Fibroblast of villous mesenchyme (primary cell): Measurements from ENCODE around the gene ASAP3. TPM values are rescaled to one million over a fixed set of nuclear protein-coding genes. Genes with fewer than 3 reads are reported as not detected.
A peak's percentile ranks its signal among the peaks of the same experiment; 100 is the strongest.

Experiments used
- DNase-seq: peaks from one replicate; pipeline ENCODE4 v3.0.0-alpha.2; 2010; ENCODE audit warnings: low read depth
- H3K4me3 ChIP-seq: 2 replicates; pipeline ENCODE4 v1.5.1; 2011; ENCODE audit warnings: low read depth, mild to moderate bottlenecking, low read length
- CTCF ChIP-seq: IDR thresholded peaks from 2 replicates; pipeline ENCODE4 v1.5.1; 2012; ENCODE audit warnings: low read depth, mild to moderate bottlenecking, low read length; ENCODE audit not compliant: insufficient read depth
- total RNA-seq: library from RNA; depleted of rRNA; stranded (reverse); fragments of >200 nt; gene quantifications from 2 replicates; pipeline ENCODE4 v1.2.3, GENCODE V29; 2012

Gene ASAP3
- total RNA-seq, 1 donor, result 35.0 TPM

- TF ChIP-seq CTCF, result no peak
- H3K4me3 ChIP-seq, result no peak overlapping the region
- no peak for DNase-seq
Measured at GRCh38 chr1:23449958-23450357, 34.0 kb downstream of the ASAP3 start.

- DNase-seq, result no peak
- no peak overlapping the region for H3K4me3 ChIP-seq
- no peak for TF ChIP-seq CTCF
Measured at GRCh38 chr1:23449306-23449705, 34.7 kb downstream of the ASAP3 start.

GRCh38 chr1:23448846-23449245 is 35.1 kb downstream of the ASAP3 start:
- TF ChIP-seq CTCF, result no peak
- no peak for DNase-seq
- no peak overlapping the region for H3K4me3 ChIP-seq

- TF ChIP-seq CTCF, result no peak
- no peak overlapping the region for H3K4me3 ChIP-seq
- no peak for DNase-seq
Measured at GRCh38 chr1:23446661-23447310, 37.2 kb downstream of the ASAP3 start.

GRCh38 chr1:23444596-23445390 is 39.2 kb downstream of the ASAP3 start:
- no peak overlapping the region for H3K4me3 ChIP-seq

GRCh38 chr1:23444104-23444533 is 39.9 kb downstream of the ASAP3 start:
- DNase-seq, result peak; percentile 99
- no peak for TF ChIP-seq CTCF
- H3K4me3 ChIP-seq, result no peak overlapping the region

More at GRCh38 chr1:23444596-23445390, 39.2 kb downstream of the ASAP3 start:
- TF ChIP-seq CTCF, result no peak
- DNase-seq, result peak; percentile 37

GRCh38 chr1:23442751-23443150 is 41.2 kb downstream of the ASAP3 start:
- no peak for TF ChIP-seq CTCF
- no peak for DNase-seq
- no peak overlapping the region for H3K4me3 ChIP-seq
